ENCODE measurements around the gene DCHS1.

GRCh38 chr11:6653097-6653496, 2.5 kb downstream of the DCHS1 start:
- TF ChIP-seq CTCF (IDR thresholded peaks at IDR 0.05): no peak
- TF ChIP-seq EP300 (IDR thresholded peaks at IDR 0.05): no peak
- TF ChIP-seq POLR2A (IDR thresholded peaks at IDR 0.05): no peak

Data from ovary (tissue), 3 donors.